ENCODE data around the gene PSMD13. TPM values are rescaled to one million over a fixed set of nuclear protein-coding genes. Genes with fewer than 3 reads are reported as not detected.

PSMD13 gene
- total and polyA plus RNA-seq, 2 of the 4 experiments (the other 2 are of a cell fraction), result 177 to 217 TPM

- H3K4ac ChIP-seq (ENCODE audit: low read depth, low read length), result peak within 1 kb of the TSS; percentile 88
- DNase-seq (peak; percentile 65), ATAC-seq (ENCODE audit: low read depth) (peak; percentile 83)
- H4K20me1 ChIP-seq (ENCODE audit: insufficient read depth, low read length), result peaks cover 4% of the 10 kb centered on the region
- peak within 1 kb of the TSS; percentile 88 for H3K4me3 ChIP-seq (ENCODE audit: insufficient read depth, low read depth, low read length)
- peak within 1 kb of the TSS; percentile 99 for H3K14ac ChIP-seq (replicated peaks; ENCODE audit: low read depth, low read length)
- ChIA-PET CTCF (interaction anchor here (0.5 kb wide), 1 partner anchor 10 kb away, joined by 4 read pairs; no protein-coding TSS in a partner anchor), POLR2A (ENCODE audit: unreplicated experiment) (interaction anchor here (0.7 kb wide), 1 partner anchor 115 kb away, joined by 4 read pairs; no protein-coding TSS in a partner anchor)
- H2BK5ac ChIP-seq (ENCODE audit: low read depth, low read length, poor library complexity, severe bottlenecking), result peak within 1 kb of the TSS; percentile 84
- WGBS, 2 experiments (ENCODE audit: extremely low coverage in 2 of 2, insufficient read length in 1 of 2), result 0% methylated on average over 12 of the region's 70 CpGs; no CpG with 5 or more reads in 1 of the 2 experiments
- peak within 1 kb of the TSS; percentile 98 for H3K23ac ChIP-seq (ENCODE audit: low read depth, low read length)
- no peak within 1 kb of the TSS for H2BK20ac ChIP-seq (ENCODE audit: low read depth, low read length)
- H3K9me3 ChIP-seq (ENCODE audit: control insufficient read depth, insufficient read depth, low read length), result no peaks in the 10 kb centered on the region
- peaks cover 2% of the 10 kb centered on the region for H3K4me1 ChIP-seq (ENCODE audit: control insufficient read depth, insufficient read depth, low read length)
- H3K4me2 ChIP-seq (ENCODE audit: low read depth, low read length), result peak within 1 kb of the TSS; percentile 98
- H2AFZ ChIP-seq (replicated peaks; ENCODE audit: low read length, poor library complexity), result peak within 1 kb of the TSS; percentile 98
- peak within 1 kb of the TSS; percentile 98 for H2AK9ac ChIP-seq (replicated peaks; ENCODE audit: low read depth, low read length, poor library complexity)
- BruUV-seq (replicated peaks), result no TSS peak
- TF ChIP-seq POLR2A (IDR thresholded peaks at IDR 0.05; ENCODE audit: low read depth, low read length) (peak; percentile 70), CTCF (conservative IDR thresholded peaks at IDR 0.05; ENCODE audit: low read depth, low read length) (0 out of 2 replicates have a peak, but pooled peaks have one; percentile 1), BHLHE40 (IDR thresholded peaks at IDR 0.05; ENCODE audit: low read depth, low read length) (0 out of 2 replicates have a peak, but pooled peaks have one; percentile 25), SMC3 (IDR thresholded peaks at IDR 0.05; ENCODE audit: low read depth, low read length) (no peak; the same call in 1 of the 2 replicates), MAZ (IDR thresholded peaks at IDR 0.05; ENCODE audit: borderline replicate concordance, low read depth, low read length) (peak; percentile 53; the same call in 1 of the 2 replicates), RCOR1 (IDR thresholded peaks at IDR 0.05; ENCODE audit: insufficient replicate concordance, low read length) (no peak), MAFK (IDR thresholded peaks at IDR 0.05; ENCODE audit: low read depth, low read length) (no peak)
- dilution Hi-C loops (cut with HindIII; ENCODE audit: low sequenced_read_pairs, unreplicated experiment), result no loop called here
- peak within 1 kb of the TSS; percentile 83 to 92 for H4K8ac ChIP-seq (ENCODE audit: low read depth in 2 of 2, low read length in 2 of 2)
- in situ Hi-C loops (cut with MboI; ENCODE audit: low sequenced_read_pairs), result no loop called here
- peak within 1 kb of the TSS; percentile 54 for H3K18ac ChIP-seq (ENCODE audit: low read depth, low read length)
- 0 out of 3 replicates have a peak within 1 kb of the TSS, but pooled peaks have one; percentile 30 for H2BK15ac ChIP-seq (ENCODE audit: low read depth, low read length)
- no peaks in the 10 kb centered on the region for H3K27me3 ChIP-seq (ENCODE audit: control insufficient read depth, insufficient read depth, low read length)
- peak within 1 kb of the TSS; percentile 87 for H3K9ac ChIP-seq (ENCODE audit: low read depth, low read length)
- intact Hi-C loops (cut with micrococcal nuclease), result no loop called here
- H3K36me3 ChIP-seq (ENCODE audit: control insufficient read depth, insufficient read depth, low read length), result 0 out of 2 replicates have a peak, but pooled peaks cover 2% of the 10 kb centered on the region
- H4K5ac ChIP-seq (ENCODE audit: low read depth, low read length), result peak within 1 kb of the TSS; percentile 72
- H3K79me1 ChIP-seq (ENCODE audit: low read depth in 1 of 2, low read length in 2 of 2), result peaks cover 9 to 49% of the 10 kb centered on the region in 2 experiments; a peak in 3 of 4 replicates
- peak within 1 kb of the TSS; percentile 68 for H4K91ac ChIP-seq (ENCODE audit: insufficient read depth, low read depth, low read length)
- H3K56ac ChIP-seq (ENCODE audit: extremely low read depth, insufficient read depth, low read length), result peak within 1 kb of the TSS; percentile 86
- peak within 1 kb of the TSS; percentile 85 for H3K27ac ChIP-seq (ENCODE audit: insufficient read depth, low read length)
- H2AK5ac ChIP-seq (ENCODE audit: low read depth, low read length), result peak within 1 kb of the TSS; percentile 84
- H2BK120ac ChIP-seq (ENCODE audit: low read depth, low read length), result peak within 1 kb of the TSS; percentile 49; the same call in 1 of the 2 replicates
- no peaks in the 10 kb centered on the region for H3K9me1 ChIP-seq (ENCODE audit: insufficient read depth, low read length)
Measured at GRCh38 chr11:235997-236773, 591 bp upstream of the PSMD13 start, which contains the start of gene SIRT3. Gene SIRT3 (minus strand): TSS chr11:236342. CDS start chr11:236328, 14 bp downstream.
